Stimulated activated effector memory CD8-positive, alpha-beta T cell treated with anti-CD3 and anti-CD28 coated beads, Interleukin-12 subunit alpha, Interleukin-12 subunit beta, amount 100 ng/mL, for 72 hours (primary cell): ENCODE measurements around the gene TTLL3.

Experiments
- ATAC-seq: fragments of 150-1000 bp; cut with Tn5 transposase; 2 replicates; pipeline ENCODE4 v1.10.0; 2021
- DNase-seq, 2 donors: peaks; one replicate each; pipeline ENCODE4 v3.0.0; 2021 to 2022; ENCODE audit warnings: low spot score in 2 of 2
- H3K27ac Mint-ChIP-seq: one replicate; pipeline ENCODE4 v1.8.0; 2022; ENCODE audit warnings: mild to moderate bottlenecking, mixed read lengths
- H3K36me3 Mint-ChIP-seq: one replicate; pipeline ENCODE4 v1.8.0; 2022; ENCODE audit warnings: mild to moderate bottlenecking, mixed read lengths
- H3K4me1 Mint-ChIP-seq: one replicate; pipeline ENCODE4 v1.8.0; 2022; ENCODE audit warnings: mixed read lengths
- H3K4me3 Mint-ChIP-seq: one replicate; pipeline ENCODE4 v1.8.0; 2022; ENCODE audit warnings: mild to moderate bottlenecking, mixed read lengths
- H3K9me3 Mint-ChIP-seq: one replicate; pipeline ENCODE4 v1.8.0; 2022; ENCODE audit warnings: mixed read lengths

The TTLL3 gene

GRCh38 chr3:9876991-9877390 is 66.9 kb downstream of the TTLL3 start:
- H3K36me3 Mint-ChIP-seq, result no peaks in the 10 kb centered on the region
- H3K4me1 Mint-ChIP-seq, result no peaks in the 10 kb centered on the region
- H3K9me3 Mint-ChIP-seq, result no peaks in the 10 kb centered on the region
- DNase-seq (no peak), ATAC-seq (peak; percentile 51)
- H3K27ac Mint-ChIP-seq, result no peak overlapping the region
- H3K4me3 Mint-ChIP-seq, result no peak overlapping the region

GRCh38 chr3:9878700-9879099 is 68.6 kb downstream of the TTLL3 start:
- H3K27ac Mint-ChIP-seq, result peak overlapping the region; percentile 81
- ATAC-seq (peak; percentile 37), DNase-seq (no peak)
- no peaks in the 10 kb centered on the region for H3K4me1 Mint-ChIP-seq
- H3K36me3 Mint-ChIP-seq, result no peaks in the 10 kb centered on the region
- no peak overlapping the region for H3K4me3 Mint-ChIP-seq
- H3K9me3 Mint-ChIP-seq, result no peaks in the 10 kb centered on the region

GRCh38 chr3:9879830-9880549 is 69.9 kb downstream of the TTLL3 start, which contains the start of gene CIDEC:
Gene CIDEC, minus strand, starts transcription at chr3:9880253. Its CDS starts 1,767 bp downstream, at chr3:9878486.
- H3K4me1 Mint-ChIP-seq, result no peaks in the 10 kb centered on the region
- H3K9me3 Mint-ChIP-seq, result no peaks in the 10 kb centered on the region
- H3K4me3 Mint-ChIP-seq, result no peak within 1 kb of the TSS
- no peaks in the 10 kb centered on the region for H3K36me3 Mint-ChIP-seq
- no peak for DNase-seq
- ATAC-seq, result no peak
- H3K27ac Mint-ChIP-seq, result no peak within 1 kb of the TSS

GRCh38 chr3:9881441-9881840 is 71.4 kb downstream of the TTLL3 start:
- no peak for ATAC-seq
- no peak for DNase-seq
- Mint-ChIP-seq H3K9me3 (no peaks in the 10 kb centered on the region), H3K4me3 (no peak overlapping the region), H3K4me1 (no peaks in the 10 kb centered on the region), H3K27ac (no peak overlapping the region), H3K36me3 (no peaks in the 10 kb centered on the region)

GRCh38 chr3:9883706-9884554 is 73.9 kb downstream of the TTLL3 start:
- H3K27ac Mint-ChIP-seq, result no peak overlapping the region
- no peak for DNase-seq
- H3K4me3 Mint-ChIP-seq, result no peak overlapping the region
- no peaks in the 10 kb centered on the region for H3K4me1 Mint-ChIP-seq
- no peaks in the 10 kb centered on the region for H3K36me3 Mint-ChIP-seq
- no peaks in the 10 kb centered on the region for H3K9me3 Mint-ChIP-seq
- ATAC-seq, result no peak

- no peak for DNase-seq
- no peak overlapping the region for H3K27ac Mint-ChIP-seq
- no peaks in the 10 kb centered on the region for H3K36me3 Mint-ChIP-seq
- ATAC-seq, result no peak
- H3K4me1 Mint-ChIP-seq, result no peaks in the 10 kb centered on the region
- no peak overlapping the region for H3K4me3 Mint-ChIP-seq
- no peaks in the 10 kb centered on the region for H3K9me3 Mint-ChIP-seq
Measured at GRCh38 chr3:9884555-9885165, 74.6 kb downstream of the TTLL3 start.
